B cell (primary cell): ENCODE measurements around the gene ATL1.

Experiments
- CTCF ChIP-seq: fragments of 200-600 bp; IDR thresholded peaks from one replicate; pipeline ENCODE4 v1.8.0; 2022; ENCODE audit warnings: antibody characterized with exemption, mild to moderate bottlenecking
- EZH2 ChIP-seq: IDR thresholded peaks from 2 replicates; pipeline ENCODE4 v1.6.1; 2012; ENCODE audit warnings: borderline replicate concordance, low read depth, mild to moderate bottlenecking, moderate library complexity, low read length; ENCODE audit not compliant: insufficient read depth, poor library complexity, severe bottlenecking

GRCh38 chr14:50610465-50610864, 50.5 kb downstream of the ATL1 start:
- TF ChIP-seq EZH2, result no peak
- TF ChIP-seq CTCF, result no peak
